HepG2 (cell line): Measurements from ENCODE around the gene LDB3. TPM values are rescaled to one million over a fixed set of nuclear protein-coding genes. Genes with fewer than 3 reads are reported as not detected.

Source experiments
- ATAC-seq: fragments of 200-7000 bp; cut with Tn5 transposase; 3 replicates; pipeline ENCODE4 v1.9.1; 2020; ENCODE audit warnings: mild to moderate bottlenecking, moderate library complexity
- BruUV-seq: library from RNA; stranded (reverse); fragments of 400-500 nt; replicated peaks from 2 replicates; lab custom pipeline; 2021; lab: Mats Ljungman, UMichigan
- CTCF ChIA-PET: fragments of 300-600 bp; formaldehyde crosslinking; extraction: SDS; loops from one replicate; lab custom pipeline; 2021; ENCODE audit warnings: low total read pairs, inconsistent platforms, low intra/inter-chr PET ratio; lab: Yijun Ruan, JAX
- POLR2A ChIA-PET: fragments of 350-600 bp; sonication (Branson Sonifier 250); formaldehyde crosslinking; loops from one replicate; lab custom pipeline; 2020; ENCODE audit warnings: antibody characterized with exemption, inconsistent platforms; lab: Yijun Ruan, JAX
- DNase-seq: peaks from one replicate; pipeline ENCODE4 v3.0.0-alpha.2; 2015; ENCODE audit warnings: low spot score
- FAIRE-seq: peaks from 3 replicates; lab custom pipeline; 2011; peaks lifted over from hg19 to GRCh38; lab: Jason Lieb, UNC
- H2AFZ ChIP-seq: one replicate; pipeline ENCODE4 v1.6.1; 2011; ENCODE audit warnings: low read length, inconsistent platforms
- H3K27ac ChIP-seq: fragments of 300-600 bp; 3 replicates; pipeline ENCODE4 v1.8.0; 2011; ENCODE audit warnings: mixed run types, mild to moderate bottlenecking, mixed read lengths, low read length, inconsistent platforms; ENCODE audit not compliant: insufficient read depth; ENCODE audit errors: extremely low read length
- H3K27me3 ChIP-seq, 2 experiments: fragments of 200-600 bp in 1 of 2; 2 replicates in 1 of 2; 3 replicates in 1 of 2; pipeline versions ENCODE4 v1.6.0 to v1.8.0; 2011; ENCODE audit warnings: low read length in 2 of 2, mild to moderate bottlenecking in 2 of 2, moderate library complexity in 2 of 2, inconsistent platforms in 1 of 2; ENCODE audit not compliant: insufficient read depth in 2 of 2, control insufficient read depth in 1 of 2
- H3K36me3 ChIP-seq, 2 experiments: fragments of 200-600 bp in 1 of 2; replicated peaks in 1 of 2; 2 replicates in 1 of 2; 3 replicates in 1 of 2; pipeline versions ENCODE4 v1.5.1 to v1.8.0; 2011; ENCODE audit warnings: low read length in 2 of 2, inconsistent platforms in 1 of 2; ENCODE audit not compliant: insufficient read depth in 2 of 2, control insufficient read depth in 1 of 2
- H3K4me1 ChIP-seq: 2 replicates; pipeline ENCODE4 v1.5.1; 2012; ENCODE audit warnings: low read length, inconsistent platforms; ENCODE audit not compliant: insufficient read depth
- H3K4me2 ChIP-seq: 2 replicates; pipeline ENCODE4 v1.6.0; 2011; ENCODE audit warnings: low read depth, low read length, inconsistent platforms
- H3K4me3 ChIP-seq, 3 experiments: fragments of 200-600 bp in 1 of 3; sonication (generic), shearing (Covaris generic) in 1 of 3; replicated peaks in 1 of 3; 2 replicates each; pipeline ENCODE4 v1.5.1; 2011 to 2016; ENCODE audit warnings: low read length in 3 of 3, inconsistent platforms in 2 of 3, low read depth in 2 of 3, mild to moderate bottlenecking in 2 of 3, control low read depth in 1 of 3, mixed read lengths in 1 of 3; ENCODE audit not compliant: insufficient read depth in 1 of 3
- H3K79me2 ChIP-seq: one replicate; pipeline ENCODE4 v1.6.1; 2011; ENCODE audit warnings: low read length, inconsistent platforms; ENCODE audit not compliant: insufficient read depth
- H3K9ac ChIP-seq: 2 replicates; pipeline ENCODE4 v1.6.0; 2011; ENCODE audit warnings: mild to moderate bottlenecking, low read depth, low read length, inconsistent platforms; ENCODE audit not compliant: insufficient read depth
- H3K9me3 ChIP-seq: 2 replicates; pipeline ENCODE4 v1.5.1; 2012; ENCODE audit warnings: mild to moderate bottlenecking, low read length
- H4K20me1 ChIP-seq: 2 replicates; pipeline ENCODE4 v1.6.0; 2011; ENCODE audit warnings: inconsistent platforms, mild to moderate bottlenecking, low read length, moderate library complexity; ENCODE audit not compliant: insufficient read depth
- DRAP1 ChIP-seq: IDR thresholded peaks from 2 replicates; pipeline ENCODE4 v1.6.1; 2016; ENCODE audit warnings: missing genetic modification reagents, missing compliant biosample characterization
- HCFC1 ChIP-seq: fragments of 150-350 bp; IDR thresholded peaks from 2 replicates; pipeline ENCODE4 v1.6.1; 2014; ENCODE audit warnings: low read depth, low read length
- HMGXB3 ChIP-seq: sonication (generic); formaldehyde crosslinking; IDR thresholded peaks from 2 replicates; pipeline ENCODE4 v1.4.0; 2020; ENCODE audit warnings: missing genetic modification reagents, borderline replicate concordance
- JUND ChIP-seq: sonication (generic); formaldehyde crosslinking; IDR thresholded peaks from 2 replicates; pipeline ENCODE4 v1.8.0; 2022; ENCODE audit warnings: mild to moderate bottlenecking, missing genetic modification reagents
- NFYB ChIP-seq: sonication (generic); formaldehyde crosslinking; IDR thresholded peaks from 2 replicates; pipeline ENCODE4 v1.4.0; 2020; ENCODE audit warnings: missing genetic modification reagents
- NKX3-1 ChIP-seq: sonication (generic); formaldehyde crosslinking; IDR thresholded peaks from 2 replicates; pipeline ENCODE4 v1.5.0; 2020; ENCODE audit warnings: missing genetic modification reagents
- RARA ChIP-seq: IDR thresholded peaks from 2 replicates; pipeline ENCODE4 v1.6.1; 2016; ENCODE audit warnings: missing genetic modification reagents, missing compliant biosample characterization
- SAFB2 ChIP-seq: sonication (generic); formaldehyde crosslinking; IDR thresholded peaks from 2 replicates; pipeline ENCODE4 v1.5.1; 2020; ENCODE audit warnings: missing genetic modification reagents, low read depth, mild to moderate bottlenecking, borderline replicate concordance
- SNAPC2 ChIP-seq: sonication (generic); formaldehyde crosslinking; IDR thresholded peaks from 2 replicates; pipeline ENCODE4 v1.8.1; 2022; ENCODE audit warnings: mild to moderate bottlenecking, missing genetic modification reagents
- TEAD3 ChIP-seq: optimal IDR thresholded peaks from 2 replicates; pipeline ENCODE3; 2016; ENCODE audit warnings: borderline replicate concordance
- TGIF2 ChIP-seq: IDR thresholded peaks from 2 replicates; pipeline ENCODE4 v1.6.1; 2016; ENCODE audit warnings: control low read depth, missing compliant biosample characterization
- ZNF281 ChIP-seq: sonication (generic); formaldehyde crosslinking; IDR thresholded peaks from 2 replicates; pipeline ENCODE4 v1.4.0; 2020; ENCODE audit warnings: missing genetic modification reagents, borderline replicate concordance
- WGBS: methylation state at CpG from one replicate; pipeline ENCODE4 v1.1.6; 2017; ENCODE audit warnings: low lambda C conversion rate; 5-methylcytosine and 5-hydroxymethylcytosine counted together
- in situ Hi-C: cut with HindIII; loops from 2 replicates; pipeline ENCODE4 v1.10.0; 2017; ENCODE audit warnings: low pct_unique_long_range_greater_than_20kb; ENCODE audit not compliant: extremely low pct_ligation_motif_present
- intact Hi-C: fragments of 100-400 bp; cut with micrococcal nuclease; formaldehyde crosslinking; loops from one replicate; pipeline ENCODE4 v1.10.0; 2022; ENCODE audit not compliant: unreplicated experiment
- polyA plus RNA-seq, 8 experiments: library from polyadenylated mRNA; depleted of rRNA in 3 of 8; stranded (reverse) in 7 of 8; unstranded in 1 of 8; fragments of >200 nt; fragmentation: Illumina TruSeq in 4 of 8; extraction: Trizol in 4 of 8; gene quantifications; 2 replicates each; pipeline versions ENCODE4 v1.2.1 to v1.2.3, GENCODE V29; 2011 to 2016; ENCODE audit warnings: low read depth in 4 of 8, missing spikeins in 1 of 8, mixed read lengths in 1 of 8; ENCODE audit not compliant: insufficient read depth in 1 of 8
- total RNA-seq, 5 experiments: library from RNA; depleted of rRNA; stranded (reverse); fragments of >200 nt; fragmentation: Illumina TruSeq; extraction: Trizol; gene quantifications; 2 replicates each; pipeline ENCODE4 v1.2.3, GENCODE V29; 2016; ENCODE audit warnings: low read depth in 1 of 5
- TF ChIP-seq, protein P1 (sequence below): sonication (generic); formaldehyde crosslinking; IDR thresholded peaks from 2 replicates; pipeline ENCODE4 v1.4.0; 2020; ENCODE audit warnings: missing genetic modification reagents
- TF ChIP-seq, protein P2 (sequence below): conservative IDR thresholded peaks from 2 replicates; pipeline ENCODE4 v1.6.1; 2018; ENCODE audit warnings: missing genetic modification reagents

Gene LDB3
- total and polyA plus RNA-seq, 2 of the 13 experiments (the other 11 are each of a cell fraction or from before 2014, with no cell fraction given), result not detected

DNA sequence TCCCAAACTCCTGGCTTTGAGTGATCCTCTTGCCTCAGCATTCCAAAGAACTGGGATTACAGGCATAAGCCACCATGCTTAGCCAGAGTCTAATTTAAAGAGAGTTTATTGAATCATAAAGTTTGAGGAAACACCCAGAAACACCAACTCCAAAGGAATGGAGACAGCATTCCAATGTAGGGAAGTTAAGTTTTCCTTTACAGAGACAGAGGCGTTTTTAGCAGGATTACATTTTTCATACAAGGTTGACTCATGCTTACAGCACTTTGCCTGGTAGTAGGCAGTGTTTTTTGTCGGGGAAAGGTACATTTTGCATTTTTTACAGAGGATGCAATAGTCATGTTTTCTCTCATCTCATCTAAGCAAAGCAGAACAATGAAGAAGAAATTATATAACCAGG is 32.9 kb upstream of the LDB3 start:
- Histone ChIP-seq H3K4me2 (no peak overlapping the region), H3K4me1 (peaks cover 11% of the 10 kb centered on the region), H3K27me3 (no peaks in the 10 kb centered on the region; a peak in 1 of 5 replicates), H3K79me2 (no peaks in the 10 kb centered on the region), H3K9ac (no peak overlapping the region), H3K9me3 (no peaks in the 10 kb centered on the region), H2AFZ (no peak overlapping the region), H3K4me3 (no peak overlapping the region), H3K27ac (no peak overlapping the region), H4K20me1 (no peaks in the 10 kb centered on the region), H3K36me3 (no peaks in the 10 kb centered on the region)
- in situ Hi-C loops (no loop called here), intact Hi-C loops (no loop called here)
- no peak for ATAC-seq
- POLR2A ChIA-PET, result no interaction called here
- no peak for FAIRE-seq
- BruUV-seq, result no TSS peak
- CTCF ChIA-PET, result no interaction called here
- 0% methylated on average over 2 of the region's 2 CpGs for WGBS
- no peak for DNase-seq
- TF ChIP-seq HCFC1 (no peak), TEAD3 (CRISPR knock-in tag) (no peak), JUND (CRISPR knock-in tag) (no peak), SAFB2 (CRISPR knock-in tag) (no peak), NFYB (CRISPR knock-in tag) (no peak), DRAP1 (CRISPR knock-in tag) (no peak), SNAPC2 (CRISPR knock-in tag) (no peak), HMGXB3 (CRISPR knock-in tag) (no peak), ZNF281 (CRISPR knock-in tag) (no peak), NKX3-1 (CRISPR knock-in tag) (no peak), TGIF2 (CRISPR knock-in tag) (no peak), RARA (CRISPR knock-in tag) (no peak)
- TF ChIP-seq, protein P1, sequence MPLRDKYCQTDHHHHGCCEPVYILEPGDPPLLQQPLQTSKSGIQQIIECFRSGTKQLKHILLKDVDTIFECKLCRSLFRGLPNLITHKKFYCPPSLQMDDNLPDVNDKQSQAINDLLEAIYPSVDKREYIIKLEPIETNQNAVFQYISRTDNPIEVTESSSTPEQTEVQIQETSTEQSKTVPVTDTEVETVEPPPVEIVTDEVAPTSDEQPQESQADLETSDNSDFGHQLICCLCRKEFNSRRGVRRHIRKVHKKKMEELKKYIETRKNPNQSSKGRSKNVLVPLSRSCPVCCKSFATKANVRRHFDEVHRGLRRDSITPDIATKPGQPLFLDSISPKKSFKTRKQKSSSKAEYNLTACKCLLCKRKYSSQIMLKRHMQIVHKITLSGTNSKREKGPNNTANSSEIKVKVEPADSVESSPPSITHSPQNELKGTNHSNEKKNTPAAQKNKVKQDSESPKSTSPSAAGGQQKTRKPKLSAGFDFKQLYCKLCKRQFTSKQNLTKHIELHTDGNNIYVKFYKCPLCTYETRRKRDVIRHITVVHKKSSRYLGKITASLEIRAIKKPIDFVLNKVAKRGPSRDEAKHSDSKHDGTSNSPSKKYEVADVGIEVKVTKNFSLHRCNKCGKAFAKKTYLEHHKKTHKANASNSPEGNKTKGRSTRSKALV, result no peak
- TF ChIP-seq, protein P2, sequence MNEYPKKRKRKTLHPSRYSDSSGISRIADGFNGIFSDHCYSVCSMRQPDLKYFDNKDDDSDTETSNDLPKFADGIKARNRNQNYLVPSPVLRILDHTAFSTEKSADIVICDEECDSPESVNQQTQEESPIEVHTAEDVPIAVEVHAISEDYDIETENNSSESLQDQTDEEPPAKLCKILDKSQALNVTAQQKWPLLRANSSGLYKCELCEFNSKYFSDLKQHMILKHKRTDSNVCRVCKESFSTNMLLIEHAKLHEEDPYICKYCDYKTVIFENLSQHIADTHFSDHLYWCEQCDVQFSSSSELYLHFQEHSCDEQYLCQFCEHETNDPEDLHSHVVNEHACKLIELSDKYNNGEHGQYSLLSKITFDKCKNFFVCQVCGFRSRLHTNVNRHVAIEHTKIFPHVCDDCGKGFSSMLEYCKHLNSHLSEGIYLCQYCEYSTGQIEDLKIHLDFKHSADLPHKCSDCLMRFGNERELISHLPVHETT, result no peak
